AG09319 (cell line): ENCODE measurements around the gene KLK4.

Source experiments
- DNase-seq: peaks from one replicate; pipeline ENCODE4 v3.0.0-alpha.2; 2010; ENCODE audit warnings: low read depth; ENCODE audit errors: extremely low read depth
- CTCF ChIP-seq: IDR thresholded peaks from 2 replicates; pipeline ENCODE4 v1.5.1; 2011; ENCODE audit warnings: low read depth, mild to moderate bottlenecking, inconsistent platforms, low read length, moderate library complexity

The KLK4 gene

GRCh38 chr19:50928831-50929230 lies 17.6 kb upstream of the KLK4 start:
- TF ChIP-seq CTCF: no peak
- no peak for DNase-seq

- DNase-seq: no peak
- TF ChIP-seq CTCF: no peak
Observed at GRCh38 chr19:50926144-50926543, 14.9 kb upstream of the KLK4 start.

GRCh38 chr19:50925734-50926133 lies 14.5 kb upstream of the KLK4 start:
- no peak for DNase-seq
- TF ChIP-seq CTCF: no peak

GRCh38 chr19:50924586-50924985 lies 13.4 kb upstream of the KLK4 start:
- TF ChIP-seq CTCF: no peak
- no peak for DNase-seq

- DNase-seq: peak; percentile 37
- peak; percentile 84 for TF ChIP-seq CTCF
Observed at GRCh38 chr19:50922317-50922853, 11.2 kb upstream of the KLK4 start.

GRCh38 chr19:50921426-50922316 lies 10.5 kb upstream of the KLK4 start:
- TF ChIP-seq CTCF: no peak
- DNase-seq: no peak

- TF ChIP-seq CTCF: no peak
- no peak for DNase-seq
Observed at GRCh38 chr19:50916069-50916468, 4.9 kb upstream of the KLK4 start.
